HEK293 (cell line): ENCODE data around the gene UNC5B.

Experiments
- CTCF ChIA-PET: fragments of 350-600 bp; formaldehyde crosslinking; extraction: SDS; loops from one replicate; lab custom pipeline; 2021; ENCODE audit warnings: antibody characterized with exemption; lab: Yijun Ruan, JAX
- POLR2A ChIA-PET: fragments of 300-600 bp; formaldehyde crosslinking; extraction: SDS; loops from one replicate; lab custom pipeline; 2020; ENCODE audit warnings: antibody characterized with exemption, inconsistent platforms; lab: Yijun Ruan, JAX
- H3K27ac ChIP-seq: fragments of 200-500 bp; sonication (Bioruptor generic); 2 replicates; pipeline ENCODE4 v1.5.1; 2014; ENCODE audit warnings: low read depth, low read length, control low read depth, inconsistent platforms; ENCODE audit errors: extremely low read depth
- H3K36me3 ChIP-seq, 2 experiments: fragments of 200-500 bp in 1 of 2; sonication (Bioruptor generic) in 1 of 2; 1 replicate in 1 of 2; 2 replicates in 1 of 2; pipeline ENCODE4 v1.5.1; 2014 to 2017; ENCODE audit warnings: inconsistent platforms in 2 of 2, low read length in 2 of 2; ENCODE audit not compliant: control insufficient read depth in 2 of 2, insufficient read depth in 1 of 2
- H3K4me1 ChIP-seq: fragments of 200-500 bp; sonication (Bioruptor generic); 2 replicates; pipeline ENCODE4 v1.5.1; 2014; ENCODE audit warnings: mild to moderate bottlenecking, low read length, inconsistent platforms; ENCODE audit not compliant: control insufficient read depth, insufficient read depth
- H3K4me3 ChIP-seq: 2 replicates; pipeline ENCODE4 v1.5.1; 2011; ENCODE audit warnings: low read depth, mild to moderate bottlenecking, control low read depth, low read length, moderate library complexity
- H3K9me3 ChIP-seq: fragments of 200-500 bp; sonication (Bioruptor generic); 2 replicates; pipeline ENCODE4 v1.5.1; 2014; ENCODE audit warnings: low read depth, low read length, inconsistent platforms; ENCODE audit not compliant: control insufficient read depth, insufficient read depth
- EGR2 ChIP-seq: fragments of 450-650 bp; formaldehyde crosslinking; IDR thresholded peaks from 2 replicates; pipeline ENCODE4 v1.5.1; 2016; ENCODE audit warnings: low read depth, missing biosample characterization, missing genetic modification characterization
- FEZF1 ChIP-seq: fragments of 450-650 bp; formaldehyde crosslinking; IDR thresholded peaks from 2 replicates; pipeline ENCODE4 v1.5.1; 2016; ENCODE audit warnings: missing biosample characterization, missing genetic modification characterization
- MYNN ChIP-seq: fragments of 450-650 bp; formaldehyde crosslinking; IDR thresholded peaks from 2 replicates; pipeline ENCODE4 v1.5.1; 2016; ENCODE audit warnings: missing biosample characterization, missing genetic modification characterization, borderline replicate concordance
- WT1 ChIP-seq: fragments of 450-650 bp; formaldehyde crosslinking; IDR thresholded peaks from 2 replicates; pipeline ENCODE4 v1.5.1; 2016; ENCODE audit warnings: missing biosample characterization, missing genetic modification characterization
- ZBTB1 ChIP-seq: fragments of 450-650 bp; formaldehyde crosslinking; IDR thresholded peaks from 2 replicates; pipeline ENCODE4 v1.5.1; 2016; ENCODE audit warnings: missing biosample characterization, missing genetic modification characterization
- ZBTB11 ChIP-seq: fragments of 450-650 bp; formaldehyde crosslinking; conservative IDR thresholded peaks from 2 replicates; pipeline ENCODE4 v1.5.1; 2016; ENCODE audit warnings: low read depth, missing biosample characterization, missing genetic modification characterization
- ZFHX2 ChIP-seq: fragments of 450-650 bp; formaldehyde crosslinking; conservative IDR thresholded peaks from 2 replicates; pipeline ENCODE4 v1.5.1; 2016; ENCODE audit warnings: missing biosample characterization, missing genetic modification characterization
- ZIC2 ChIP-seq: fragments of 450-650 bp; formaldehyde crosslinking; IDR thresholded peaks from 2 replicates; pipeline ENCODE4 v1.5.1; 2016; ENCODE audit warnings: missing biosample characterization, missing genetic modification characterization
- ZNF311 ChIP-seq: fragments of 450-650 bp; formaldehyde crosslinking; IDR thresholded peaks from 2 replicates; pipeline ENCODE4 v1.5.1; 2017; ENCODE audit warnings: missing biosample characterization, missing genetic modification characterization, borderline replicate concordance
- ZNF37A ChIP-seq: fragments of 450-650 bp; IDR thresholded peaks from 2 replicates; pipeline ENCODE4 v1.5.1; 2018; ENCODE audit warnings: missing biosample characterization, missing genetic modification characterization
- ZNF549 ChIP-seq: fragments of 450-650 bp; IDR thresholded peaks from 2 replicates; pipeline ENCODE4 v1.5.1; 2018; ENCODE audit warnings: missing biosample characterization, missing genetic modification characterization, mild to moderate bottlenecking, inconsistent platforms, moderate library complexity
- ZNF600 ChIP-seq: fragments of 450-650 bp; formaldehyde crosslinking; IDR thresholded peaks from 2 replicates; pipeline ENCODE4 v1.5.1; 2016; ENCODE audit warnings: missing biosample characterization, missing genetic modification characterization
- ZNF624 ChIP-seq: fragments of 450-650 bp; formaldehyde crosslinking; IDR thresholded peaks from 2 replicates; pipeline ENCODE4 v1.5.1; 2017; ENCODE audit warnings: missing biosample characterization, missing genetic modification characterization
- ZNF626 ChIP-seq: fragments of 450-650 bp; sonication (Bioruptor Pico); formaldehyde crosslinking; IDR thresholded peaks from 2 replicates; pipeline ENCODE4 v1.5.1; 2018; ENCODE audit warnings: missing biosample characterization, missing genetic modification characterization, inconsistent platforms
- ZNF658 ChIP-seq: fragments of 450-650 bp; formaldehyde crosslinking; IDR thresholded peaks from 2 replicates; pipeline ENCODE4; 2016; ENCODE audit warnings: missing biosample characterization, missing genetic modification characterization
- ZNF660 ChIP-seq: fragments of 450-650 bp; IDR thresholded peaks from 2 replicates; pipeline ENCODE4 v1.5.1; 2018; ENCODE audit warnings: missing biosample characterization, mild to moderate bottlenecking, missing genetic modification characterization
- ZNF670 ChIP-seq: fragments of 450-650 bp; formaldehyde crosslinking; IDR thresholded peaks from 2 replicates; pipeline ENCODE4 v1.5.1; 2016; ENCODE audit warnings: missing biosample characterization, missing genetic modification characterization, low read depth
- ZNF704 ChIP-seq: fragments of 450-650 bp; formaldehyde crosslinking; IDR thresholded peaks from 2 replicates; pipeline ENCODE4 v1.5.1; 2016; ENCODE audit warnings: missing biosample characterization, missing genetic modification characterization
- ZNF707 ChIP-seq: fragments of 450-650 bp; formaldehyde crosslinking; IDR thresholded peaks from 2 replicates; pipeline ENCODE4 v1.5.1; 2016; ENCODE audit warnings: missing biosample characterization, missing genetic modification characterization
- ZNF747 ChIP-seq: fragments of 450-650 bp; formaldehyde crosslinking; IDR thresholded peaks from 2 replicates; pipeline ENCODE4 v1.5.1; 2016; ENCODE audit warnings: missing biosample characterization, missing genetic modification characterization

Gene UNC5B

GRCh38 chr10:71346731-71347130 lies 134.4 kb downstream of the UNC5B start (continued):
- TF ChIP-seq ZNF707 (tag by site-specific recombination), result no peak
- TF ChIP-seq ZNF747 (tag by site-specific recombination), result no peak
- TF ChIP-seq ZBTB1 (tag by site-specific recombination), result no peak
- TF ChIP-seq ZNF658 (tag by site-specific recombination), result no peak
- TF ChIP-seq ZNF624 (tag by site-specific recombination), result no peak
- TF ChIP-seq ZNF670 (tag by site-specific recombination), result no peak
- no peak for TF ChIP-seq ZNF600 (tag by site-specific recombination)
- no peak for TF ChIP-seq ZNF660 (tag by site-specific recombination)
- no peak for TF ChIP-seq ZNF549

- no peaks in the 10 kb centered on the region for H3K9me3 ChIP-seq
- peak; percentile 55 for TF ChIP-seq ZIC2 (tag by site-specific recombination)
- no peak for TF ChIP-seq ZNF704 (tag by site-specific recombination)
- CTCF ChIA-PET, result interaction anchor here (0.6 to 1.5 kb wide), 3 partner anchors 28 to 262 kb away, joined by 4 read pairs; no protein-coding TSS in a partner anchor
Measured at GRCh38 chr10:71347587-71348395, 135.4 kb downstream of the UNC5B start.

GRCh38 chr10:71348850-71349249 lies 136.5 kb downstream of the UNC5B start:
- no peaks in the 10 kb centered on the region for H3K9me3 ChIP-seq
- no peak overlapping the region for H3K27ac ChIP-seq
- POLR2A ChIA-PET, result no interaction called here
- H3K4me3 ChIP-seq, result no peak overlapping the region
- no peaks in the 10 kb centered on the region for H3K36me3 ChIP-seq
- no peak for TF ChIP-seq ZNF311 (tag by site-specific recombination)
- TF ChIP-seq ZNF37A (tag by site-specific recombination), result peak; percentile 92
- H3K4me1 ChIP-seq, result no peaks in the 10 kb centered on the region
- CTCF ChIA-PET, result interaction anchor here (1.2 to 1.5 kb wide), 2 partner anchors 27 to 347 kb away, joined by 4 read pairs; no protein-coding TSS in a partner anchor

More at GRCh38 chr10:71347587-71348395, 135.4 kb downstream of the UNC5B start:
- POLR2A ChIA-PET, result no interaction called here
- Histone ChIP-seq H3K4me3 (no peak overlapping the region), H3K36me3 (no peaks in the 10 kb centered on the region), H3K4me1 (no peaks in the 10 kb centered on the region), H3K27ac (no peak overlapping the region)

GRCh38 chr10:71349406-71349805 lies 137.0 kb downstream of the UNC5B start:
- H3K9me3 ChIP-seq, result no peaks in the 10 kb centered on the region
- H3K36me3 ChIP-seq, result no peaks in the 10 kb centered on the region
- H3K27ac ChIP-seq, result no peak overlapping the region
- H3K4me1 ChIP-seq, result no peaks in the 10 kb centered on the region
- ChIA-PET POLR2A (no interaction called here), CTCF (interaction anchor here (0.6 to 1.5 kb wide), 3 partner anchors 8 to 347 kb away, joined by 3 to 4 read pairs (median 4); no protein-coding TSS in a partner anchor)
- TF ChIP-seq MYNN (tag by site-specific recombination) (no peak), FEZF1 (tag by site-specific recombination) (no peak), ZFHX2 (tag by site-specific recombination) (peak; percentile 74), WT1 (tag by site-specific recombination) (no peak), ZBTB11 (tag by site-specific recombination) (no peak), ZNF626 (no peak), EGR2 (tag by site-specific recombination) (peak; percentile 68)
- no peak overlapping the region for H3K4me3 ChIP-seq
